ENCODE results near the gene COPZ2.

DNA sequence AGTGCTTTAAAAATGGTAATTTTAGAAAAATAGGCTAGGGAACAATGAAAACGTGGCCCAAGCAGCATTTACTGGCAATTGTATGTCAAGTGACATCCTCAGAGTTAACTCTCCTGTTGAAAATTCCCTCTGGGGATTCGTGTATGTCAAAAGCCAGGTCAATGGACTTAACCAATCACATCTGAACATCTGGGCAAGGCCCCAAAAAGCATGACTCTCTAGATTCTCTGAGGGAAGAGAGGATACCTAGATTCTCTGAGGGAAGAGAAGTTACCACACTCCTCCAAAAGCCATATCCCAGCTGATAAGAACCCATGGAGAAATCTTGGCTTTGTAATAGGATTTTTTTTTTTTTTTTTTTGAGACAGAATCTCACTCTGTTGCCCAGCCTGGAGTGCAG is 34.1 kb upstream of the COPZ2 start:
- TF ChIP-seq CTCF (IDR thresholded peaks at IDR 0.05) (no peak), POLR2A (IDR thresholded peaks at IDR 0.05) (no peak)
